H9 (cell line): ENCODE measurements around the gene MSANTD1. TPM values are rescaled to one million over a fixed set of nuclear protein-coding genes. Genes with fewer than 3 reads are reported as not detected.

Experiments
- DNase-seq: peaks from one replicate; pipeline ENCODE4 v3.0.0-alpha.2; 2017
- H2AFZ ChIP-seq: one replicate; pipeline ENCODE4 v1.6.1; 2013; ENCODE audit warnings: mild to moderate bottlenecking, low read length, control low read depth, moderate library complexity
- H2AK5ac ChIP-seq: 2 replicates; pipeline ENCODE4 v1.6.1; 2013; ENCODE audit warnings: low read length, control low read depth, mixed read lengths; ENCODE audit not compliant: insufficient read length
- H2BK120ac ChIP-seq: one replicate; pipeline ENCODE4 v1.6.1; 2013; ENCODE audit warnings: low read depth, mild to moderate bottlenecking, low read length, control low read depth, inconsistent platforms; ENCODE audit not compliant: poor library complexity, severe bottlenecking
- H2BK12ac ChIP-seq: 2 replicates; pipeline ENCODE4 v1.6.1; 2013; ENCODE audit warnings: low read length, control low read depth, mixed read lengths, low read depth; ENCODE audit not compliant: insufficient read length
- H2BK15ac ChIP-seq: 2 replicates; pipeline ENCODE4 v1.6.1; 2013; ENCODE audit warnings: low read depth, low read length, control low read depth
- H2BK20ac ChIP-seq: one replicate; pipeline ENCODE4 v1.6.1; 2013; ENCODE audit warnings: low read depth, mild to moderate bottlenecking, low read length, control low read depth, inconsistent platforms; ENCODE audit not compliant: poor library complexity, severe bottlenecking
- H2BK5ac ChIP-seq: 2 replicates; pipeline ENCODE4 v1.6.1; 2013; ENCODE audit warnings: low read length, control low read depth, mixed read lengths; ENCODE audit not compliant: insufficient read length
- H3K14ac ChIP-seq: 2 replicates; pipeline ENCODE4 v1.6.1; 2013; ENCODE audit warnings: low read length, control low read depth; ENCODE audit not compliant: insufficient read depth
- H3K18ac ChIP-seq: 2 replicates; pipeline ENCODE4 v1.6.1; 2013; ENCODE audit warnings: low read depth, mild to moderate bottlenecking, mixed read lengths, low read length, control low read depth; ENCODE audit not compliant: insufficient read length
- H3K23ac ChIP-seq: 2 replicates; pipeline ENCODE4 v1.6.1; 2013; ENCODE audit warnings: low read length, control low read depth, mixed read lengths, low read depth; ENCODE audit not compliant: insufficient read length
- H3K23me2 ChIP-seq: 2 replicates; pipeline ENCODE4 v1.6.1; 2013; ENCODE audit warnings: low read depth, mild to moderate bottlenecking, mixed read lengths, low read length, control low read depth; ENCODE audit not compliant: insufficient read length, poor library complexity, severe bottlenecking
- H3K27ac ChIP-seq: 2 replicates; pipeline ENCODE4 v1.5.1; 2013; ENCODE audit warnings: low read length, control low read depth, mixed read lengths, low read depth; ENCODE audit not compliant: insufficient read length
- H3K27me3 ChIP-seq: 2 replicates; pipeline ENCODE4 v1.6.1; 2013; ENCODE audit warnings: low read length, control low read depth, inconsistent platforms; ENCODE audit not compliant: insufficient read depth
- H3K4ac ChIP-seq: 2 replicates; pipeline ENCODE4 v1.6.1; 2013; ENCODE audit warnings: low read depth, mild to moderate bottlenecking, control low read depth, inconsistent platforms, low read length, moderate library complexity
- H3K4me1 ChIP-seq: 2 replicates; pipeline ENCODE4 v1.6.1; 2013; ENCODE audit warnings: low read length, control low read depth, inconsistent platforms; ENCODE audit not compliant: insufficient read depth
- H3K4me2 ChIP-seq: 2 replicates; pipeline ENCODE4 v1.6.1; 2013; ENCODE audit warnings: low read length, control low read depth, mixed read lengths; ENCODE audit not compliant: insufficient read length, insufficient read depth
- H3K56ac ChIP-seq: 2 replicates; pipeline ENCODE4 v1.6.1; 2013; ENCODE audit warnings: low read depth, mild to moderate bottlenecking, mixed read lengths, low read length, control low read depth; ENCODE audit not compliant: insufficient read length
- H3K79me1 ChIP-seq: 2 replicates; pipeline ENCODE4 v1.6.1; 2013; ENCODE audit warnings: low read depth, mild to moderate bottlenecking, moderate library complexity, low read length, control low read depth, inconsistent platforms; ENCODE audit not compliant: insufficient read depth, poor library complexity, severe bottlenecking
- H3K79me2 ChIP-seq: 2 replicates; pipeline ENCODE4 v1.6.1; 2013; ENCODE audit warnings: low read length, control low read depth, inconsistent platforms; ENCODE audit not compliant: insufficient read depth
- H3K9ac ChIP-seq: 2 replicates; pipeline ENCODE4 v1.6.1; 2013; ENCODE audit warnings: low read length, control low read depth, mixed read lengths; ENCODE audit not compliant: insufficient read length; ENCODE audit errors: extremely low read depth
- H3K9me3 ChIP-seq: one replicate; pipeline ENCODE4 v1.6.1; 2013; ENCODE audit warnings: low read depth, low read length, inconsistent platforms; ENCODE audit not compliant: control insufficient read depth
- H3T11ph ChIP-seq: one replicate; pipeline ENCODE4 v1.6.1; 2013; ENCODE audit warnings: mild to moderate bottlenecking, low read length, control low read depth, inconsistent platforms
- H4K20me1 ChIP-seq: one replicate; pipeline ENCODE4 v1.6.1; 2013; ENCODE audit not compliant: control insufficient read depth, insufficient read length, insufficient read depth
- H4K5ac ChIP-seq: 2 replicates; pipeline ENCODE4 v1.6.1; 2013; ENCODE audit warnings: low read depth, mild to moderate bottlenecking, mixed read lengths, low read length, control low read depth; ENCODE audit not compliant: insufficient read length
- H4K8ac ChIP-seq: replicated peaks from 2 replicates; pipeline ENCODE4 v1.6.1; 2013; ENCODE audit warnings: low read length, control low read depth, mixed read lengths, low read depth; ENCODE audit not compliant: insufficient read length
- H4K91ac ChIP-seq: 2 replicates; pipeline ENCODE4 v1.6.1; 2013; ENCODE audit warnings: low read depth, mild to moderate bottlenecking, moderate library complexity, mixed read lengths, low read length, control low read depth; ENCODE audit not compliant: insufficient read length
- H3K27ac Mint-ChIP-seq, 3 experiments: 2 replicates in 2 of 3; 3 replicates in 1 of 3; pipeline ENCODE4 v1.8.0; 2020 to 2021; ENCODE audit warnings: mixed read lengths in 3 of 3, mild to moderate bottlenecking in 1 of 3, moderate library complexity in 1 of 3
- H3K27me3 Mint-ChIP-seq: 2 replicates; pipeline ENCODE4 v1.8.0; 2021; ENCODE audit warnings: low read depth, mild to moderate bottlenecking, moderate library complexity, mixed read lengths
- H3K36me3 Mint-ChIP-seq, 3 experiments: 2 replicates in 2 of 3; 3 replicates in 1 of 3; pipeline ENCODE4 v1.8.0; 2020 to 2021; ENCODE audit warnings: low read depth in 3 of 3, mixed read lengths in 3 of 3; ENCODE audit not compliant: insufficient read depth in 1 of 3
- H3K4me1 Mint-ChIP-seq, 2 experiments: 2 replicates each; pipeline ENCODE4 v1.8.0; 2020; ENCODE audit warnings: mixed read lengths in 2 of 2
- H3K4me3 Mint-ChIP-seq, 2 experiments: 2 replicates in 1 of 2; 3 replicates in 1 of 2; pipeline ENCODE4 v1.8.0; 2020 to 2021; ENCODE audit warnings: mild to moderate bottlenecking in 2 of 2, mixed read lengths in 2 of 2, moderate library complexity in 1 of 2
- H3K9me3 Mint-ChIP-seq, 2 experiments: 2 replicates in 1 of 2; 3 replicates in 1 of 2; pipeline ENCODE4 v1.8.0; 2020; ENCODE audit warnings: mild to moderate bottlenecking in 2 of 2, mixed read lengths in 2 of 2, moderate library complexity in 1 of 2
- CTCF ChIP-seq: fragments of 200-600 bp; sonication (generic); conservative IDR thresholded peaks from 3 replicates; pipeline ENCODE4 v1.8.0; 2021; ENCODE audit warnings: antibody characterized with exemption, mild to moderate bottlenecking
- WGBS: extraction: QIAGEN DNeasy Blood & Tissue Kit; methylation state at CpG from one replicate; pipeline ENCODE4 v1.1.7; 2013; ENCODE audit warnings: missing lambda C conversion rate, low lambda C conversion rate, mixed read lengths; ENCODE audit not compliant: insufficient read length; ENCODE audit errors: extremely low coverage; 5-methylcytosine and 5-hydroxymethylcytosine counted together
- total RNA-seq: library from RNA; stranded (reverse); gene quantifications from 2 replicates; pipeline ENCODE4 v1.2.1, GENCODE V29; 2021

Gene MSANTD1
- total RNA-seq, 1 experiment from 2014 or later, result 0.83 TPM

- H3K27me3 Mint-ChIP-seq, result peaks cover 22% of the 10 kb centered on the region
- H3K36me3 Mint-ChIP-seq, result peaks cover 60 to 80% (median 74%) of the 10 kb centered on the region in 3 experiments
- no peak overlapping the region for H3K56ac ChIP-seq
Observed at GRCh38 chr4:3231471-3231870, 17.5 kb upstream of the MSANTD1 start.

More at GRCh38 chr4:3231471-3231870, 17.5 kb upstream of the MSANTD1 start:
- no peak for DNase-seq
- Histone ChIP-seq H3K4ac (no peak overlapping the region), H4K91ac (no peak overlapping the region), H3T11ph (no peak overlapping the region), H2AFZ (no peak overlapping the region), H3K23ac (no peak overlapping the region), H2BK120ac (no peak overlapping the region), H3K4me1 (no peaks in the 10 kb centered on the region), H3K27me3 (no peaks in the 10 kb centered on the region; the same call in 1 of the 2 replicates), H4K5ac (no peak overlapping the region), H3K4me2 (no peak overlapping the region), H2BK12ac (no peak overlapping the region), H3K9ac (no peak overlapping the region), H3K23me2 (no peaks in the 10 kb centered on the region), H3K9me3 (no peaks in the 10 kb centered on the region), H2BK15ac (no peak overlapping the region), H2BK20ac (no peak overlapping the region), H2AK5ac (no peak overlapping the region), H3K14ac (no peak overlapping the region), H2BK5ac (no peak overlapping the region), H3K18ac (no peak overlapping the region), H3K79me1 (no peaks in the 10 kb centered on the region), H3K79me2 (no peaks in the 10 kb centered on the region), H4K8ac (no peak overlapping the region), H3K27ac (no peak overlapping the region), H4K20me1 (peaks cover 5% of the 10 kb centered on the region)
- Mint-ChIP-seq H3K4me1 (peaks cover 0 to 3% of the 10 kb centered on the region in 2 experiments; a peak in 2 of 4 replicates), H3K9me3 (peaks cover 3 to 7% of the 10 kb centered on the region in 2 experiments; a peak in 3 of 5 replicates), H3K4me3 (no peak overlapping the region), H3K27ac (no peak overlapping the region)
- no peak for TF ChIP-seq CTCF
- no CpG with 5 or more reads among the region's 9 CpGs for WGBS
